ENCODE measurements around the gene ZNF619.
A peak's percentile ranks its signal among the peaks of the same experiment; 100 is the strongest.

ZNF619 gene

DNA sequence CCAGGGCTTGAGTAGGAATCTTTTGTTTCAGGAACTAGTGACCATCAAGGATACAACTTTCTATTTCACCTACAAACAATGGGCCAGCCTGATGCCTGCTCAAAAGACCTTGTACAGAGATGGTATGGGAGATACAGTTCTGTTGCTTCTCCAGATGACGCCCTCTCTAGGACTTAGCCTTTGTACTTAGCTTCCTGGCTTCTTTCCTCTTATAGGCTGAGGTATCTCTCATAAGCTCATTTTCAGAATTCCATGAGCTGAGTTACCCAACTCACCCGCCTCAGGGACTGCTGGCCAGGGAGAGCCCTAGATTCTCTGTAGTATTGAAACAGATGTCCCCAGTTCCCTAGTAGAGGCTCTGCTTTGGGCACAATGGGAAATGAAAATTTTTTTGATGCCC, 20.4 kb downstream of the ZNF619 start:
- no peak for DNase-seq (ENCODE audit: low read depth)
- no peak for TF ChIP-seq CTCF (conservative IDR thresholded peaks at IDR 0.05; ENCODE audit: low read depth, low read length)
- no peak overlapping the region for H3K4me3 ChIP-seq (ENCODE audit: low read length)

GRCh38 chr3:40499952-40500351, 23.0 kb downstream of the ZNF619 start:
- no peak for DNase-seq (ENCODE audit: low read depth)
- no peak overlapping the region for H3K4me3 ChIP-seq (ENCODE audit: low read length)
- no peak for TF ChIP-seq CTCF (conservative IDR thresholded peaks at IDR 0.05; ENCODE audit: low read depth, low read length)

DNA sequence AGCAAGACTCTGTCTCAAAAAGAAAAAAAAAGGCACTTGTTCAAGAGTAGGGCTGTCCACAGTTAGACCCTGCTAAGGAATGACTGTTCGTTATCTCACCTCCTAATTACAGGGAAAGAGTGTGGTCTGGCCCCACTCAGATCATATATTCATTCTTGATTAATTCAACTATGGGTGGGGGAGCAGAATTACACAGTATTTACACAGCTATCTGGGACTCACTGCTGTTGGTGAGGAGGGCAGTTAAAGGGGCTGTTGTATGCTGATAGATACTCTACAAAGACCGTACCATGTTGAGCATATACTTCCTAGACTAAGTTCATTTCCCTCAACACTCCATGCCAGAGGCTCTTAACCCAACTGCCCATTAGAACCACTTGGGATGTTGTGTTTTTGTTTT, 25.1 kb downstream of the ZNF619 start:
- H3K4me3 ChIP-seq (ENCODE audit: low read length) = no peak overlapping the region
- no peak for TF ChIP-seq CTCF (conservative IDR thresholded peaks at IDR 0.05; ENCODE audit: low read depth, low read length)
- no peak for DNase-seq (ENCODE audit: low read depth)

DNA sequence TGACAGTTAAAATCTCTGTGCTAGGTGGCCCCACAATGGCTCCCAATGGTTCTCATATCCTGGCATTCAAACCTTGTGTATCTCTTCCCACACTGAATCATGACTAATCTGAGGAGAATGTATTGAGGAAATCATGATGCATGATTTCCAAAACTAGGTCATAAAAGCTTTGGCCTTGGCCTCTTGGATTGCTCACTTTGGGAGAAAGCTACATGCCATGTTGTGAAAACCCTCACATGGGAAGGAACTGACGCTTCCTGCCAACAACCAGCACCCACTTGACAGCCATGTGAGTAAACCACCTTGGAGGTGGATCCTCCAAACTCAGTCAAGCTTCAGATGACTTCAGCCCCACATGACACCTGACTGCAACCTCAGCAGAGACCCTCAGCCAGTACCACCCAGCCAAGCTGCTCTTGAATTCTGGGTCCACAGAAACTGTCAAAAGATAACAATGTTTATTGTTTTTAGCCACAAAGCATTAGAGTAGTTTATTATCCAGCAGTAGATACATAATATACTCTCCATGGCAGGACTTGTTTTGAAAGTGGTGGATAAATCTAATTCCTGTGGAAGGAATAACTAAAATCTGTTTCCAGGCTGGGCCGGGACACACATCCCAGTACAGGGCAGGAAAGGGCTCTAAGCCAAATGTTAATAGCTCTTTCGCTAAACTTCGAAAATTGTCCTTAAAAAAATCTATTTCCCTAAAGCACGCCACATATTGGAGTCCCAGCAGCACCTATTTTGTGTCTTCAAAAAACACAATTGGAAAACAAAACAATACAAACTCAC, 27.9 kb downstream of the ZNF619 start:
- TF ChIP-seq CTCF (conservative IDR thresholded peaks at IDR 0.05; ENCODE audit: low read depth, low read length) = no peak
- H3K4me3 ChIP-seq (ENCODE audit: low read length) = peak overlapping the region; percentile 91
- DNase-seq (ENCODE audit: low read depth) = peak; percentile 77

DNA sequence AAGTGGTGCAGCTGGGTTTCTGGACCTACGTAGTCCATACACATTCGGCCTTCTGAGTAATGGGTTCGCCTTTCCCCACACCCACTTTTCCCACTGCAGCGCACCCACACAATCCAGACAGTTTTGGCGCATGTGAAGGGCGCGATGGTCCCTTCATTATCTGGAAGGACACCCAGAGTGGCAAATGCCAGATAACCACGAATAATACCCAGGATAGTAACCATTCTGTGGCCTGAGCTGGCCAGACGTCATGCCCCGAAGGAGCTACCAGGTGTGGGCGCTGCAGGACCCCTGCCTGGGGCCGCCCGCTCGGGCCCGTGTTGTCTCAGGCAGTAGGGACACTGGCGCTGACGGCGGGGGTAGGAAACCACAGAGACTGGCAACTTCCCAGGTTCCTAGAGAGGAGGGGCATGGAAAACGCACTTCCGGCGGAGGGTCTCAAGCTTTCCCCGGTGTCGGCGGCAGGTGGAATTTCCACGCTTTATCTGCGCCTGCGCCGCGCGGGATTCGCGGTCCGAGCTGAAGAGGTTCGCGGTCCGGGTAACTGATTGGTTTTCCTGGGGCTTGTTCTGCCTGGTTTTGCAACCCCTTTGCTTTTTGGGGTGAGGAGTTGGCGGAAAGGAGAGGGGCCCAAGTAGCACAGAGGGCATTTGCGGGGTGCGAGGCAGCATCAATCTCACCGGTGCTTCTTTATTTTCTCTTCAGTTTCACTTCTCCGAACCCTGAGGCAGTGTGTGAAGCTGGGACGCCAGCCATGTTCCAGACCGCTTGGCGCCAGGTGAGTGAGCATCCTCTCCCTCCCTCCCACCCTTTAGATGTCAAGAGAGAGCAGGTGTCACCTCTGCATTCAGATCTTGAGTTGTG, 28.9 kb downstream of the ZNF619 start, which contains the start of gene ZNF620:
Gene ZNF620 (plus strand): TSS at position 441 of the 864 bp plus-strand sequence. CDS start 314 bp downstream, at position 755.
- peak within 1 kb of the TSS; percentile 91 for H3K4me3 ChIP-seq (ENCODE audit: low read length)
- TF ChIP-seq CTCF (conservative IDR thresholded peaks at IDR 0.05; ENCODE audit: low read depth, low read length) = peak; percentile 64
- DNase-seq (ENCODE audit: low read depth) = peak; percentile 52

- no peak overlapping the region for H3K4me3 ChIP-seq (ENCODE audit: low read length)
- no peak for DNase-seq (ENCODE audit: low read depth)
- TF ChIP-seq CTCF (conservative IDR thresholded peaks at IDR 0.05; ENCODE audit: low read depth, low read length) = no peak
These were observed 34.3 kb downstream of the ZNF619 start for GRCh38 chr3:40511031-40511718.

All from retinal pigment epithelial cell (primary cell).